CD4-positive, alpha-beta T cell treated with Interleukin-10 for 1 hour (primary cell): ENCODE data around the gene CD163.
"Not testable (repeated sequence)": the region's sequence is repeated elsewhere in the genome, so short reads cannot be mapped to it uniquely, and the experiment has no call there.

Source experiments
- DNase-seq: peaks from one replicate; pipeline ENCODE4 v3.0.0-alpha.2; 2020

Gene CD163

DNA sequence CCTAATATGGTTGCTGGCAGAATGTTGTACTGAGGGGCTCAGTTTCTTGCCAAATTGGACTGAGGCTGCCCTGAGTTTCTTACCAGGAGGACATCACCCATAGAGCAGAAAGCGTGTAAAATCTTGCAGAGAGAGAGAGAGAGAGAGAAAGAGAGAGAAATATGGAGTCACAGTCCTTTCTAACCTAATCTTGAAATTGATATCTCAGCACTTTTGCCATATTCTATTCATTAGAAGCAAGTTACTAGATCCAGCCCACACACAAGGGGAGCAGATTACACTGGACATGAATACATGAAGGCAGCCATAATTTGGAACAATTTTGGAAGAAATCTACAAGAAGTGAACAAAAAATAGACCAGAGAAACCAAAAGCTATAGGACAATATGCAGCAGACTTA, 55.5 kb downstream of the CD163 start:
- no peak for DNase-seq

GRCh38 chr12:7444537-7444936, 59.0 kb downstream of the CD163 start:
- no peak for DNase-seq

DNA sequence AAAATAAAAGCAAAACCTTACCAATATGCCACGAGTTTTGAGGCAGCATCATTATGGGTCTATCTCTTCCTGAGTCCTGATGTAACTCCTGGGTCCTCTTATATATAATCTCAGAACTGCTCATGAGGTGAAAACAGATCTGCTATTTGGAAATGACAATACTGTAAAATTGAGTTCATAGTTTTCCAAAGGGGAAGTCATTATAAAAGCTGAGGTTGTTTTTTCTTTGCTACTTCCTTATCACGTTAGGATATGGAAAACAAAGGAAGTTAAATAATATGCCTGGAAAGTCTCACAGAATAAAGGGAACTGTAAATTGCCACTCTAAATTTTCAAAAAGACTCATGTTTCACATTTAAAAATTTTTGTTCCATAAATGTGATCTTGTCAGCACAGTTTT, 59.5 kb downstream of the CD163 start, which contains the start of gene CD163L1:
Gene CD163L1 (minus strand): TSS at position 78 of the 400 bp plus-strand sequence. CDS start 26 bp downstream, at position 52.
- no peak for DNase-seq

- no peak for DNase-seq
Observed at GRCh38 chr12:7441216-7441615, 62.4 kb downstream of the CD163 start.

- DNase-seq = peak; percentile 31
Observed at GRCh38 chr12:7439579-7440505, 63.7 kb downstream of the CD163 start.

DNA sequence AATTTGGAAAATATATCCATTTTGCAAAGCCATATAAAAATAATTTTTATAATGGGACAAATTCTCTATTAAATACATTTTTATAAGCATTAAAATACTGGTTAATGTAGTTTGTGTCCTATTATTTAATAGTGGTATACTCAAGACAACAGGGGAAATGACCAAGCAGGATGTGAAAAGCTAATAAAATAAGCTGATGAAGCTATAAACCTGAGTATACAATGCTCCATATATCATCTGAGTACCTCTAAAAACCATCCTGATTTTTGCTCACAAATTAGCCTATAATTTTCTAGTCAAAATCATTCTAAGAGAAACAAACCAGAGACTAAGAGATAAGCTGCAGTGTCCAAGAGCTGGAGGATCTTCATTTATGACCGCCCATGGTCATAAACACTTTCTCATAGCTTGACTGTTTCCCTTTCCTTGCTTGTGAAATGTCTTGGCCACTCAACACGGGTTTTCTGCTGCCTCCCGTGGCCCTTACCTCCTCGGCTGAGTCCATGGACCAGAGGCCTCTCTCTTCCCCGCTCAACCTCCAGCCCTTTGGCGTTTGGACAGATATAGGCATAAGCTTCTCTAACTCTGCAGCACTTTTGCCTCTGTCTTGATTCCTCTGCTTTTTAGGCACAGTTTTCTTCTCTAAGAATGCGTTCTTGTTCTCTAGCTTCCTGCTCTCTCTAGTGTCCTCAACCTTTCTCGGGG, 65.1 kb downstream of the CD163 start:
- not testable (repeated sequence) for DNase-seq

DNA sequence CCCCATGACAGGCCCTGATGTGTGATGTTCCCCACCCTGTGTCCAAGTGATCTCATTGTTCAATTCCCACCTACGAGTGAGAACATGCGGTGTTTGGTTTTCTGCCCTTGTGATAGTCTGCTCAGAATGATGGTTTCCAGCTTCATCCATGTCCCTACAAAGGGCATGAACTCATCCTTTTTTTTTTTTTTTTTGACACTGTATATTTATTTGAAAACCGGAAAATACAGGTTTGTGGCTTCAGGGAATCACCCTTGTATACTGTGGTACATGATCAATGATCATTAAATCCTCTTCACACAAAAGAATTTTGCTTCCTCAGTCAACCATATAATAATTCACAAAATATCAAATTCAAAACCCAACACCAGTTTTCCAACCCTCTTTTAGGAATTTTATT, 66.1 kb downstream of the CD163 start:
- DNase-seq = not testable (repeated sequence)

DNA sequence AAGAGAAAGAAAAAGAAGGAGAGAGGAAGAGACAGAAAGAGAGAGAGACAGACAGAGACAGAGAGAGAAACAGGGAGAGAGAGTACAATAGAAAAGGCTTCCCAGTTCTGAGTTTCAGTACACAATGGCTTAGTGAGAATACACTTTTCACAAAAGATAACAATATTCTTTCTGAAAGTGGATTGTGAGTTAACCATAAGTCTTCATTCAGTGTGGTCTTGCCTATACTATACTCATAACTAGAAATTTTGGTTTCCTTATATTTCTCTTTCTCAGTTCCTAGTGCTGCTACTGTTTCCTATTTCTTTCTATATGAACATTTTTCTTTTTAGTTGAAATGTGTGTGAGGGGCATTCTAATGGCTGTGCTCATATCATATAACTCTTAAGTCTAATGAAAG, 68.9 kb downstream of the CD163 start:
- DNase-seq = no peak

DNA sequence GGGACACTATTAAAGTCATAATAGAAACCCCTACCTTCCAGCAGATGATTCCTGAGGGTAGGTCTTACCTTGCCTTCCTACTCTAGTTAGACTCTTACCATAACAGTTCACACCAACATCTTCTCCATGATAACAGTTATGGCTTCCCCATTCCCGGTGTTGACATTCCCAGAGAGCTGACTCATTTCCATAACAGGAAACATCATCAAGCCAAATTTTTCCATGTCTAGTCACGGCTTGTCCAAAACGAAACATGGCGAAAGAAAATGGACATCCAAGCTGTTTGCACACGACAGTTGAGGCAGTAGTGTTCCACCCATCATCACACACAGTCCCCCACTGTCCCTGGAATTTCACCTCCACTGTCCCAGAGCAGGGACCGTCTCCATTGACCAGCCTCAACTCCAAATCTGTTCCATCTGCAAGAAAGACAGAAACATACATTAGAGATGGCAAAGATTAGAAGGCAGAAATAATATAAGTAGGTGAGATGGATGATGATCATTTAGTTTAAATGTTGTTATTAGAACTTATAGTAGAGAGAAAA, 70.2 kb downstream of the CD163 start:
- DNase-seq = no peak

DNA sequence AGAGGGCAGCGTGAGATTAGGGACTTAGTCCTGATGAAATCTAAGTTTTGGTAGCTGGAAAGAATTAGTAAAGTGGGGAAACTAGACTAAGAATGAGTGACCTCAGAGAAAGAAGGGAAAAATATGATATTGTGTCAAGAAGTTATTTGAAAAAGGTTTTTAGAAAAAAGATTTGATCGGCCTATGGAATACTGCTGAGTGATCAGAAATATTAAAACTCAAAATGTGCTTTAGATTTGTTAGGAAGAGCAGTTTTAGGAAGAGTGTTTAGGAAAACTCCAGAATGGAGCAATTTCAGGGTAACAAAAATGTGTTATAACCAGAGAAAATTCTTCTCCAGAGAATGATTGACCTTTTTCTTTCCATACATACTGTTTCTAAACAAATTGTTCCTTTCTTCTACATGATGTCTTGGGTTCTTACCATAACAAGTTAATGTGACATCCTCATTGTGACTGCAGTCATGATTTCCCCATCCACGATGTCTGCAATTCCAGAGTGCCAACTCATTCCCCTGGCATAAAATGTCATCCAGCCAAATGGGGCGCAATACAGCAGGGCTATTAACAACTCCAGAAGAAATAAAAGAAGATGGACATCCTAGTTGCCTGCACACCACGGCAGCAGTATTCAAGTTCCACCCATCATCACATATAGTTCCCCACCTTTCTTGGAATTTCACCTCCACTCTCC, 71.4 kb downstream of the CD163 start:
- no peak for DNase-seq
